ENCODE results near the gene POLR3A. TPM values are rescaled to one million over a fixed set of nuclear protein-coding genes. Genes with fewer than 3 reads are reported as not detected.
"Not testable (repeated sequence)": the region's sequence is repeated elsewhere in the genome, so short reads cannot be mapped to it uniquely, and the experiment has no call there.

Gene POLR3A
- total RNA-seq, 4 donors from 2014 or later: 10.0 to 19.4 (median 14.6) TPM

- intact Hi-C loops (cut with DNase I; ENCODE audit: low total_unique reads): no loop called here
- Histone ChIP-seq H3K4me3 (no peak overlapping the region), H3K27me3 (no peaks in the 10 kb centered on the region), H3K4me1 (no peaks in the 10 kb centered on the region), H3K36me3 (no peaks in the 10 kb centered on the region), H3K27ac (no peak overlapping the region), H3K9me3 (no peaks in the 10 kb centered on the region)
- TF ChIP-seq POLR2A (IDR thresholded peaks at IDR 0.05) (no peak), CTCF (IDR thresholded peaks at IDR 0.05) (no peak)
- no peak for DNase-seq
Measured at GRCh38 chr10:78000956-78001472, 28.3 kb downstream of the POLR3A start.

GRCh38 chr10:78000206-78000605, 29.1 kb downstream of the POLR3A start:
- Histone ChIP-seq H3K27ac (no peak overlapping the region), H3K9me3 (no peaks in the 10 kb centered on the region), H3K4me3 (no peak overlapping the region), H3K27me3 (no peaks in the 10 kb centered on the region), H3K36me3 (no peaks in the 10 kb centered on the region), H3K4me1 (no peaks in the 10 kb centered on the region)
- no peak for DNase-seq
- intact Hi-C loops (cut with DNase I; ENCODE audit: low total_unique reads): no loop called here
- TF ChIP-seq POLR2A (IDR thresholded peaks at IDR 0.05): no peak
- TF ChIP-seq CTCF (IDR thresholded peaks at IDR 0.05): no peak

- H3K36me3 ChIP-seq; H3K27ac ChIP-seq; H3K9me3 ChIP-seq; intact Hi-C loops (cut with DNase I; ENCODE audit: low total_unique reads); H3K4me3 ChIP-seq; DNase-seq; H3K27me3 ChIP-seq; H3K4me1 ChIP-seq: not testable (repeated sequence)
Measured at GRCh38 chr10:77998780-77999179, 30.5 kb downstream of the POLR3A start.

GRCh38 chr10:77993620-77994019, 35.7 kb downstream of the POLR3A start:
- Histone ChIP-seq H3K4me3 (no peak overlapping the region), H3K27ac (no peak overlapping the region), H3K9me3 (no peaks in the 10 kb centered on the region), H3K36me3 (no peaks in the 10 kb centered on the region), H3K4me1 (no peaks in the 10 kb centered on the region), H3K27me3 (no peaks in the 10 kb centered on the region)
- intact Hi-C loops (cut with DNase I; ENCODE audit: low total_unique reads): no loop called here
- DNase-seq: no peak
- no peak for TF ChIP-seq POLR2A (IDR thresholded peaks at IDR 0.05)
- no peak for TF ChIP-seq CTCF (IDR thresholded peaks at IDR 0.05)

- no peaks in the 10 kb centered on the region for H3K27me3 ChIP-seq
- no peaks in the 10 kb centered on the region for H3K4me1 ChIP-seq
- H3K36me3 ChIP-seq: no peaks in the 10 kb centered on the region
- H3K4me3 ChIP-seq: no peak overlapping the region
- TF ChIP-seq POLR2A (IDR thresholded peaks at IDR 0.05) (no peak), CTCF (IDR thresholded peaks at IDR 0.05) (no peak)
- no peaks in the 10 kb centered on the region for H3K9me3 ChIP-seq
- intact Hi-C loops (cut with DNase I; ENCODE audit: low total_unique reads): no loop called here
- no peak overlapping the region for H3K27ac ChIP-seq
- DNase-seq: peak in 1 of 2 donors; percentile 8
Measured at GRCh38 chr10:77989081-77989724, 40.1 kb downstream of the POLR3A start.
